GM18508 (cell line): ENCODE measurements around the gene GABRG2.
"Not testable (repeated sequence)": the region's sequence is repeated elsewhere in the genome, so short reads cannot be mapped to it uniquely, and the experiment has no call there.

Experiments used
- ATAC-seq: cut with Tn5 transposase; IDR thresholded peaks from one replicate; pipeline ENCODE4 v1.9.1; 2021; ENCODE audit warnings: moderate number of reproducible peaks; ENCODE audit not compliant: insufficient read depth, unreplicated experiment

GABRG2 gene

GRCh38 chr5:162067655-162068411, at the start of gene GABRG2:
TSS of gene GABRG2 (plus strand) at chr5:162067773. CDS start at chr5:162068000, 227 bp downstream.
- ATAC-seq, result no peak

GRCh38 chr5:162025312-162025711, 42.3 kb upstream of the GABRG2 start:
- ATAC-seq, result no peak

- no peak for ATAC-seq
Observed at GRCh38 chr5:162026803-162027202, 40.8 kb upstream of the GABRG2 start.

DNA sequence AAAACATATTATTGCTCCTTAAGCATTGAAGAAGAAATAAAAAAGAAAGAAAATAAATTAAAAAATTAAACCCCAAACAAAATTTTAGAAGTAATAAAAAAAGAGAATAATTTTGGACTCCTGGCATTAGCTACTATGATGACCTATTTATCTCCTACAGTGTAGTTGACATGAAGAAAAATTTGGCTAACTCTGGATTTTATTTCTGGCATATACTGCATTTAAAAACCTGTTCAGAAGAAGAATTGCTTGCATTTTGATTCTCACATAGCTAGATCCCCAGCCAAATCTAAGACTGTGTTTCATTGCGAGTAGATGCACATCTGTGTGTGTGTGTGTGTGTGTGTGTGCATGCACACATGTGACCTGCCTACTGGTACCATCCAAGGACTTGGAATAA, 30.1 kb upstream of the GABRG2 start:
- ATAC-seq, result no peak

GRCh38 chr5:162047279-162047678, 20.3 kb upstream of the GABRG2 start:
- ATAC-seq, result no peak

DNA sequence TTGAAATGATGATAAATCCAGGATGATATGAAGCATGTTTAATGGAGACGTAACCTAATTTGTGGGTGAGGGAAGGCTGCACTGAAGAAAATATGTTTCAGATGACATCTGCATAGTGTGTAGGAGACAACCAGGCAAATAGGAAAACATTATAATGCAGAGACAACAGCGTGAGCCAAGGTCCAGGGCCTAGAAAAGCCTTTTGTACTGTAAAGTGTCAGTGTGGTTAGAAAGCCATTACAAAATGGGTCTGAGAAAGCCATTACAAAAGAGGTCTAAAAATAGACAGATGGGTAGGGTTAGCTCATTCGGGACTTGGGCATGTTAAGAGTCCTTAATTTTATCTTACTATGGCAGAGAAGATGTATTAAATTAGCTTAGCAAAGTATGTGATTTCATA, 14.9 kb upstream of the GABRG2 start:
- no peak for ATAC-seq

DNA sequence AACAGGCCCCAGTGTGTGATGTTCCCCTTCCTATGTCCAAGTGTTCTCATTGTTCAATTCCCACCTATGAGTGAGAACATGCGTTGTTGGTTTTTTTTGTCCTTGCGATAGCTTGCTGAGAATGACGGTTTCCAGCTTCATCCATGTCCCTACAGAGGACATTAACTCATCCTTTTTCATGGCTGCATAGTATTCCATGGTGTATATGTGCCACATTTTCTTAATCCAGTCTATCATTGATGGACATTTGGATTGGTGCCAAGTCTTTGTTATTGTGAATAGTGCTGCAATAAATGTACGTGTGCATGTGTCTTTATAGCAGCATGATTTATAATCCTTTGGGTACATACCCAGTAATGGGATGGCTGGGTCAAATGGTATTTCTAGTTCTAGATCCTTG, 12.5 kb upstream of the GABRG2 start:
- not testable (repeated sequence) for ATAC-seq

DNA sequence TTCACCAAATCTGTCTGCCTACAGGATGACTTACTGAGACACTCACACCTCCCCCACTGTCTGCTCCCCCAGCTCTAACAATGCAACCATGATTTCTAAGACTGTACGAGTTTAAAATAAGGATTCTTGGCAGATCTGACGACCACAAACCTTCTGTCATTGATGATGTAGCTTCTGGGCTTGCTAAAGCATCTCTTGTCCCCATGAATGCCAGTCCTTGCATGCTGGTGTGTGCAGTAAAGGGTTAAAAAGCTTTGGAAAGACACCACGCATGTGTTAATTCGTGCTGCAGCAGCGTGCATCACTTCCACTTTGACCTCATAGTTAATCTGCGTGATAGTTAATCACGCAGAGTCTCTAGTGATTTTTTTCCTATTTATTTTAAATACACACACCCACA, 411 bp upstream of the GABRG2 start:
- no peak for ATAC-seq

- ATAC-seq, result no peak
Observed at GRCh38 chr5:162068412-162068811, 839 bp downstream of the GABRG2 start.

- no peak for ATAC-seq
Observed at GRCh38 chr5:162068936-162069335, 1.4 kb downstream of the GABRG2 start.

GRCh38 chr5:162078805-162079204, 11.2 kb downstream of the GABRG2 start:
- ATAC-seq, result no peak

DNA sequence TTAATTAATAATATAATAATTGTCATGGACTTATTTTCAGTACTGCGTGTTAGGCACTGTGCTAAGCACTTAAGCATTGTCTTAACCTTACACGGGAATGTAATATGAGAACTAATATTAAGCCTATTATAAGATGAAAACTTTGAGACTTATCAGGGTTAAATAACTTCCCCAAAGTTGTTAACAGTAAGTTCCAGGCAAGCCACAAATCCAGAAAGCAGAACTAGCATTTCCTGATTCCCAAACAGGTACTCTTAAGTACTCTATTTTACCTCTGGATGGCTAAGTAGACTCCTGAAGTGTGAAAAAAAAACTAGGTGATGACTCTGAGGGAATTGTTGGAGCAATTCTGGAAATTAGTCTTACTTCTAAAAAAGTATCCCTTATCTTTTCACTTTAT, 23.8 kb downstream of the GABRG2 start:
- ATAC-seq, result no peak

DNA sequence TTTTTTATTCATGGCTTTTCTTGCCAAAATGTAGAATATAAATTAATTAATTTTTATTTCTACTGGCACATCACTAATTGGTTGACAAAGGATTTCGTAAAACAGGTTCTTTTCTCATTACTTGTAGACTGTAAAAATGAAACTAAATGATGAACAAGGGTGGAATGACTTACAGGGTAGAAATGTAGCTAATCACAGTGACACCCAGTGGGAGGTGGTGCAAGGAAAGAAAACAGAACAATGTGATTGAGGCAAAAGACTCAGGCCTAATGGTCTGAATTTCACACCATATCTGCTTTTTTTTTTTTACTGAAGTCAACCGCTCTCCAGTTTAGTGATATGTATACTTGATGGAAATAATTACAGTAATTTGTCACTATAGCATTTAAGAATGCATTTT, 28.9 kb downstream of the GABRG2 start:
- no peak for ATAC-seq

DNA sequence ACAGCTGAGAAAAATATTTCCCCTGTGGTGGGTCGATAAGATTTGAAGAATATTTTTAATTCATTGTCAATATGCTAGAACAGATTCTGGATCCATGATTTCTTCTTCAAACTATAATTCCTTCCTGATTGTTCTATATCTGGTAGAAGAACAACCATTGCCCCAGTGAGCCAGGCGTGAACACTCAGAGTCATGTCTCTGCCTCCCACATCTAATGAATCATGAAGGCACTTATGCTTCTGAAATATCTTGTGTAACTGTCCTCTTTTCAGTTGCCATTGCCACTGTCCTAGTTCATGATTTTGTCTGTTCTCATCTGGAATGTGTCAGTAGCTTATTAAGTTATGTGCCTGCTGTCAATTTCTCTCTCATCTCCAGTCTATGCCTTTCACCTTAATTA, 40.0 kb downstream of the GABRG2 start:
- no peak for ATAC-seq

- ATAC-seq, result no peak
Observed at GRCh38 chr5:162119801-162120200, 52.2 kb downstream of the GABRG2 start.

GRCh38 chr5:162128117-162128516, 60.5 kb downstream of the GABRG2 start:
- ATAC-seq, result no peak

- no peak for ATAC-seq
Observed at GRCh38 chr5:162132348-162132747, 64.8 kb downstream of the GABRG2 start.

DNA sequence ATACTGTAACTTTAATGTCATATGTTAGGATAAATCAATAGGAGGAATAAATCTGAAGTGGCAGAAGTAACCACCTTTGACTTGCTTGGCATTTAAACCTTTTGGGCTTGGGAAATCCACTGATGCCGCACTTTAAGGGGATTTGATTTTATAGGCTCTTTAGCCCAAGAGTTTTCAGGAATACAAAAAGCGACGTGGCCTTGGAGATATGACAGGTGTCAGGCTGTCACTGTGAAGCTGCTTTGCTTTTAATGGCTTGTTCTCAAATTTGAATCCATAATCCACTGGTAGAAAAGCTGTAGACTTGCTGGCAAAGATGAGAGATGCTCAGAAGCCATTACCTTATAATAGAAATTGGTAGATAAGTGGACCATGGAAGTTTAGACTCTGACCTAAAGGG, 71.6 kb downstream of the GABRG2 start:
- no peak for ATAC-seq

DNA sequence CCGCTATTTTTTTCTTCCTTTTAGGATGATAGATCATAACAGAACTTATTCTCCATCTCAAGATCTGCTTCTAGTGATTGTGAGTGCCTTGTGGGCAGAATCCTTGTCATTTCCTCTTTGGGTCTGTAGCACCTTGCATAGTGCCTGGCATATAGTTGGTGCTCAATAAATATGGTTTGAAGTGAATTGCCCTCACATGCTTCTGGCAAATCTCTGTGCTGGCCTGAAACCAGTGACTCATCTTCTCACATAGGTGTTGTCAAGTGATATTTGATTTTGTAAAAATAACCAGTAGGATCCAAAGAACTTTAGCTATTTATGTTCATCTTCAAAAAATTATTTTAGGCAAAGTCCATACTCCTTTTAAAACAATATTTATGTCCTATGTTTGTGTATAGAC, 86.7 kb downstream of the GABRG2 start:
- no peak for ATAC-seq

GRCh38 chr5:162160401-162160800, 92.8 kb downstream of the GABRG2 start:
- ATAC-seq, result no peak

GRCh38 chr5:162163663-162164062, 96.1 kb downstream of the GABRG2 start:
- ATAC-seq, result no peak

DNA sequence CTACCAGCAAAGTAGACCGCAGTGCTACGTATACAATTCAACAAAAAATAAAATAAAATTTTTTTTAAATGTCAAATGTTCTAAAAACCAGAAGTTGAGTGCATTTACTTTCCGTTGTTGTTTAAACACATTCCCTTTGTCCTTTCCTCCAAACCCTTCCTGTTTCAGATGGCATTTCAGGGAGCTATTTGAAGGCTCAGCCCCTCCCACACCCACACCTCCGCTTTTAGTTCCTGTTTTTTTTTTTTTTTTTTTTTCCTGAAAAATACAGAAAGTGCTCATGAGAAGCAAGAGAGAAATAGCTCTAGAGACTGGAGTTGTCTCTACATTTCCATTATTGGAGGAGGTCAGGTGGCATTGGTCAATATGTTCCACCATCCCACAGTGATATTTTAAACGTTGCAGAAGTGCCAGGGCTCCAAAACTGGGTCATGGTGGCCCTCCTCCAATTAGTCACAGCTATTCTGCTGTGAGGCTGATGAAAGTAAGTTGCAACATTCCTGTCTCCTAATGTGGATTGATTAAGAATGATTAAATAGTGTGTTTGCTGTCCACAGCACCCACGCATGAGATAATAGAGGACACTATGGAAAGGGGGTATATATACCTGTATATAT, 106.9 kb downstream of the GABRG2 start:
- no peak for ATAC-seq
